ENCODE data around the gene SNRNP27. TPM values are rescaled to one million over a fixed set of nuclear protein-coding genes. Genes with fewer than 3 reads are reported as not detected.

Gene SNRNP27
- polyA plus RNA-seq, 2 of the 4 experiments (the other 2 are of a cell fraction): 90.8 to 115 TPM

- POLR2A ChIA-PET: interaction anchor here (0.5 to 4.1 kb wide), 42 partner anchors 9 to 477 kb away, joined by 3 to 87 read pairs (median 5); partner anchors contain the start of genes ANXA4, C2orf42, NFU1 and PCBP1
- H3K27ac ChIP-seq: peak overlapping the region; percentile 86 to 95
- WGBS (ENCODE audit: missing lambda C conversion rate): 2% methylated on average over 39 of the region's 56 CpGs
Measured at GRCh38 chr2:69914164-69914949, 20.6 kb downstream of the SNRNP27 start.

More at GRCh38 chr2:69914164-69914949, 20.6 kb downstream of the SNRNP27 start:
- TF ChIP-seq POLR2A (IDR thresholded peaks at IDR 0.05; ENCODE audit: low read length): peak; percentile 88
- TF ChIP-seq RNF2 (IDR thresholded peaks at IDR 0.05; ENCODE audit: borderline replicate concordance, low read depth): peak; percentile 92; the same call in 1 of the 2 replicates
- TF ChIP-seq E2F6 (IDR thresholded peaks at IDR 0.05; ENCODE audit: borderline replicate concordance, low read depth): peak; percentile 87; the same call in 1 of the 2 replicates
- TF ChIP-seq TFCP2L1 (CRISPR knock-in tag; IDR thresholded peaks at IDR 0.05): peak; percentile 86; the same call in 1 of the 2 replicates
- no peak for TF ChIP-seq GATA3 (IDR thresholded peaks at IDR 0.05; ENCODE audit: borderline replicate concordance)
- no peak for TF ChIP-seq KDM5A (IDR thresholded peaks at IDR 0.05)
- peak; percentile 50 to 71 for TF ChIP-seq RAD21 (conservative IDR thresholded peaks at IDR 0.05 in 1 of 2, IDR thresholded peaks at IDR 0.05 in 1 of 2)
- peak; percentile 53; the same call in 1 of the 2 replicates for TF ChIP-seq USF2 (IDR thresholded peaks at IDR 0.05)
- peak; percentile 98 for TF ChIP-seq MAX (IDR thresholded peaks at IDR 0.05)
- peak; percentile 96; the same call in 1 of the 2 replicates for TF ChIP-seq MYC (IDR thresholded peaks at IDR 0.05; ENCODE audit: borderline replicate concordance, low read length)
- peak; percentile 87; the same call in 1 of the 2 replicates for TF ChIP-seq PHF8 (IDR thresholded peaks at IDR 0.05; ENCODE audit: borderline replicate concordance, low read depth)
- peak; percentile 56; the same call in 1 of the 2 replicates for TF ChIP-seq HOXB13 (CRISPR knock-in tag; IDR thresholded peaks at IDR 0.05; ENCODE audit: low read depth)
- no peak for TF ChIP-seq NFE2L2 (conservative IDR thresholded peaks at IDR 0.05; ENCODE audit: low read length)
- TF ChIP-seq JUN (IDR thresholded peaks at IDR 0.05): peak; percentile 75 to 97; a peak in 4 of 5 replicates
- no peak for TF ChIP-seq FOSL2 (IDR thresholded peaks at IDR 0.05)
- peak; percentile 80 for TF ChIP-seq FOSL2 (CRISPR knock-in tag; IDR thresholded peaks at IDR 0.05)
- TF ChIP-seq CHD2 (IDR thresholded peaks at IDR 0.05; ENCODE audit: low read length, partially characterized antibody): no peak
- TF ChIP-seq PBX3 (IDR thresholded peaks at IDR 0.05): peak; percentile 82; the same call in 1 of the 2 replicates
- TF ChIP-seq HOXA7 (CRISPR knock-in tag; IDR thresholded peaks at IDR 0.05): no peak
- 0 out of 2 replicates have a peak, but pooled peaks have one; percentile 75 for TF ChIP-seq TP53 (CRISPR knock-in tag; IDR thresholded peaks at IDR 0.05)
- peak; percentile 70; the same call in 1 of the 2 replicates for TF ChIP-seq HEYL (CRISPR knock-in tag; IDR thresholded peaks at IDR 0.05)
- peak in 1 of 2 experiments; percentile 24; a peak in 1 of 4 replicates for TF ChIP-seq CEBPB (IDR thresholded peaks at IDR 0.05)
- peak; percentile 72; the same call in 1 of the 2 replicates for TF ChIP-seq RARB (CRISPR knock-in tag; IDR thresholded peaks at IDR 0.05)
- TF ChIP-seq HOXB5 (CRISPR knock-in tag; IDR thresholded peaks at IDR 0.05): peak; percentile 88
- peak; percentile 98 for TF ChIP-seq RFX5 (IDR thresholded peaks at IDR 0.05)
- TF ChIP-seq CTCF (IDR thresholded peaks at IDR 0.05): peak; percentile 42
- TF ChIP-seq SMC3 (IDR thresholded peaks at IDR 0.05): peak; percentile 68
- TF ChIP-seq JUNB (IDR thresholded peaks at IDR 0.05): no peak
- peak; percentile 88; the same call in 1 of the 2 replicates for TF ChIP-seq HMGXB4 (CRISPR knock-in tag; IDR thresholded peaks at IDR 0.05; ENCODE audit: borderline replicate concordance)
- Histone ChIP-seq H3K9me3 (no peaks in the 10 kb centered on the region), H3K4me2 (peak overlapping the region; percentile 92), H3K4me1 (peaks cover 17% of the 10 kb centered on the region; the same call in 2 of the 3 replicates), H3K4me3 (peak overlapping the region; percentile 57)
- peak; percentile 99 to 100 for DNase-seq (ENCODE audit: low read depth in 1 of 2, low spot score in 1 of 2)
- peak; percentile 76 for FAIRE-seq
- CTCF ChIA-PET: interaction anchor here (0.6 to 7.2 kb wide), 22 partner anchors 19 to 450 kb away, joined by 3 to 161 read pairs (median 3); partner anchors contain the start of gene SNRNP27
- ATAC-seq: peak; percentile 94 to 95
